AG04450 (cell line): ENCODE measurements around the gene TSC22D1. TPM values are rescaled to one million over a fixed set of nuclear protein-coding genes. Genes with fewer than 3 reads are reported as not detected.

Source experiments
- CTCF ChIA-PET: fragments of 300-600, 350-600 bp; formaldehyde crosslinking; extraction: SDS; loops from one replicate; lab custom pipeline; 2022; ENCODE audit warnings: antibody characterized with exemption, inconsistent platforms; lab: Charles Lee
- POLR2A ChIA-PET: fragments of 350-600 bp; formaldehyde crosslinking; extraction: SDS; loops from one replicate; lab custom pipeline; 2021; ENCODE audit warnings: antibody characterized with exemption, inconsistent platforms; lab: Yijun Ruan, JAX
- DNase-seq: peaks from one replicate; pipeline ENCODE4 v3.0.0-alpha.2; 2011; ENCODE audit warnings: low read depth, low spot score
- H3K27ac ChIP-seq: one replicate; pipeline ENCODE4 v1.5.1; 2012; ENCODE audit warnings: low read depth, low read length, control low read depth
- H3K27me3 ChIP-seq: one replicate; pipeline ENCODE4 v1.6.0; 2012; ENCODE audit warnings: low read length; ENCODE audit not compliant: control insufficient read depth, insufficient read depth
- H3K4me3 ChIP-seq: 2 replicates; pipeline ENCODE4 v1.5.1; 2011; ENCODE audit warnings: mild to moderate bottlenecking, low read depth, low read length, control low read depth
- H3K9me3 ChIP-seq: 2 replicates; pipeline ENCODE4 v1.5.1; 2012; ENCODE audit warnings: low read length; ENCODE audit not compliant: control insufficient read depth, insufficient read depth
- CTCF ChIP-seq: IDR thresholded peaks from 2 replicates; pipeline ENCODE4 v1.5.1; 2011; ENCODE audit warnings: low read depth, low read length, control low read depth, inconsistent platforms
- polyA plus RNA-seq: library from polyadenylated mRNA; depleted of rRNA; stranded (reverse); fragments of >200 nt; gene quantifications from 2 replicates; pipeline ENCODE4 v1.2.3, GENCODE V29; 2011

The TSC22D1 gene
- polyA plus RNA-seq, 1 experiment, result 77.3 TPM

- ChIA-PET POLR2A (no interaction called here), CTCF (interaction anchor here (0.5 to 0.6 kb wide), 2 partner anchors 35 to 646 kb away, joined by 3 to 4 read pairs; no protein-coding TSS in a partner anchor)
- Histone ChIP-seq H3K9me3 (no peaks in the 10 kb centered on the region), H3K27me3 (peaks cover 2% of the 10 kb centered on the region), H3K4me3 (no peak overlapping the region), H3K27ac (no peak overlapping the region)
- no peak for TF ChIP-seq CTCF
- no peak for DNase-seq
Observed at GRCh38 chr13:44402899-44403445, 173.2 kb downstream of the TSC22D1 start.

- ChIA-PET CTCF (no interaction called here), POLR2A (no interaction called here)
- H3K27ac ChIP-seq, result no peak overlapping the region
- TF ChIP-seq CTCF, result no peak
- no peak overlapping the region for H3K4me3 ChIP-seq
- no peak for DNase-seq
- peaks cover 2% of the 10 kb centered on the region for H3K27me3 ChIP-seq
- H3K9me3 ChIP-seq, result no peaks in the 10 kb centered on the region
Observed at GRCh38 chr13:44401577-44401976, 174.6 kb downstream of the TSC22D1 start.

GRCh38 chr13:44400736-44401135, 175.4 kb downstream of the TSC22D1 start:
- POLR2A ChIA-PET, result no interaction called here

GRCh38 chr13:44399074-44399473, 177.1 kb downstream of the TSC22D1 start:
- H3K27me3 ChIP-seq, result no peaks in the 10 kb centered on the region
- POLR2A ChIA-PET, result no interaction called here
- no peak overlapping the region for H3K27ac ChIP-seq
- no peak for DNase-seq
- no peak overlapping the region for H3K4me3 ChIP-seq
- no peaks in the 10 kb centered on the region for H3K9me3 ChIP-seq
- no peak for TF ChIP-seq CTCF
- CTCF ChIA-PET, result no interaction called here

More at GRCh38 chr13:44400736-44401135, 175.4 kb downstream of the TSC22D1 start:
- no peak for DNase-seq
- no peak overlapping the region for H3K4me3 ChIP-seq
- no peak for TF ChIP-seq CTCF
- H3K9me3 ChIP-seq, result no peaks in the 10 kb centered on the region
- CTCF ChIA-PET, result no interaction called here
- no peak overlapping the region for H3K27ac ChIP-seq
- H3K27me3 ChIP-seq, result peaks cover 2% of the 10 kb centered on the region

- no peak for TF ChIP-seq CTCF
- ChIA-PET POLR2A (no interaction called here), CTCF (no interaction called here)
- Histone ChIP-seq H3K27ac (no peak overlapping the region), H3K27me3 (no peaks in the 10 kb centered on the region), H3K9me3 (no peaks in the 10 kb centered on the region), H3K4me3 (no peak overlapping the region)
- DNase-seq, result no peak
Observed at GRCh38 chr13:44398606-44399005, 177.5 kb downstream of the TSC22D1 start.
